A673 (cell line): Measurements from ENCODE around the gene CD93. TPM values are rescaled to one million over a fixed set of nuclear protein-coding genes. Genes with fewer than 3 reads are reported as not detected.

Source experiments
- BruUV-seq: library from RNA; stranded (reverse); fragments of 400-500 nt; replicated peaks from 2 replicates; lab custom pipeline; 2021; lab: Mats Ljungman, UMichigan
- CTCF ChIA-PET: fragments of 300-600 bp; sonication (Branson Sonifier 250); formaldehyde crosslinking; loops from one replicate; lab custom pipeline; 2022; ENCODE audit warnings: antibody characterized with exemption; lab: Charles Lee
- POLR2A ChIA-PET: fragments of 300-600 bp; sonication (Branson Sonifier 250); formaldehyde crosslinking; loops from one replicate; lab custom pipeline; 2022; ENCODE audit warnings: antibody characterized with exemption; ENCODE audit not compliant: low non-redundant PET; lab: Charles Lee
- DNase-seq: peaks from one replicate; pipeline ENCODE4 v3.0.0-alpha.2; 2015; ENCODE audit warnings: low spot score
- H3K27ac ChIP-seq: fragments of 200-600 bp; sonication (generic); 2 replicates; pipeline ENCODE4 v1.5.1; 2016; ENCODE audit warnings: mixed run types, low read depth, mild to moderate bottlenecking, mixed read lengths, antibody characterized with exemption, low read length; ENCODE audit not compliant: poor library complexity, severe bottlenecking
- H3K27me3 ChIP-seq: fragments of 200-600 bp; sonication (generic); replicated peaks from 2 replicates; pipeline ENCODE4 v1.6.1; 2017; ENCODE audit warnings: mixed run types, low read depth, mild to moderate bottlenecking, mixed read lengths, antibody characterized with exemption, low read length; ENCODE audit not compliant: insufficient read depth, poor library complexity
- H3K36me3 ChIP-seq: fragments of 200-600 bp; sonication (generic); 2 replicates; pipeline ENCODE4 v1.6.1; 2016; ENCODE audit warnings: mixed run types, mild to moderate bottlenecking, mixed read lengths, antibody characterized with exemption, low read length; ENCODE audit not compliant: insufficient read depth, poor library complexity, severe bottlenecking
- H3K4me1 ChIP-seq: fragments of 200-600 bp; sonication (generic); 2 replicates; pipeline ENCODE4 v1.6.1; 2017; ENCODE audit warnings: mixed run types, mild to moderate bottlenecking, mixed read lengths, antibody characterized with exemption, low read length; ENCODE audit not compliant: insufficient read depth, poor library complexity, severe bottlenecking
- H3K4me3 ChIP-seq: fragments of 200-600 bp; sonication (generic); 2 replicates; pipeline ENCODE4 v1.5.1; 2016; ENCODE audit warnings: low read depth, mixed run types, mild to moderate bottlenecking, mixed read lengths, low read length; ENCODE audit not compliant: poor library complexity, severe bottlenecking
- H3K9me3 ChIP-seq: fragments of 200-600 bp; sonication (generic); 2 replicates; pipeline ENCODE4 v1.6.1; 2016; ENCODE audit warnings: mixed run types, low read depth, mild to moderate bottlenecking, mixed read lengths, antibody characterized with exemption, low read length; ENCODE audit not compliant: poor library complexity, severe bottlenecking
- CTCF ChIP-seq: fragments of 300-800, 200-600 bp; sonication (generic); conservative IDR thresholded peaks from 2 replicates; pipeline ENCODE4 v1.5.1; 2017; ENCODE audit warnings: low read depth, mild to moderate bottlenecking, antibody characterized with exemption, low read length, moderate library complexity, mixed read lengths
- EZH2 ChIP-seq: fragments of 200-600 bp; sonication (generic); IDR thresholded peaks from 2 replicates; pipeline ENCODE4 v1.6.1; 2017; ENCODE audit warnings: borderline replicate concordance, low read depth, mild to moderate bottlenecking, mixed read lengths, antibody characterized with exemption, low read length; ENCODE audit not compliant: poor library complexity, severe bottlenecking
- intact Hi-C: fragments of 100-400 bp; cut with micrococcal nuclease; formaldehyde crosslinking; loops from one replicate; pipeline ENCODE4 v1.10.0; 2022; ENCODE audit not compliant: unreplicated experiment
- total RNA-seq: library from RNA; stranded (reverse); gene quantifications from 2 replicates; pipeline ENCODE4 v1.2.3, GENCODE V29; 2021

CD93 gene
- total RNA-seq, 1 experiment from 2014 or later = 0.06 TPM

GRCh38 chr20:23039136-23039875 lies 46.8 kb downstream of the CD93 start:
- TF ChIP-seq CTCF (no peak), EZH2 (no peak)
- CTCF ChIA-PET = no interaction called here
- peaks cover 74% of the 10 kb centered on the region for H3K27me3 ChIP-seq
- intact Hi-C loops = no loop called here
- H3K27ac ChIP-seq = no peak overlapping the region
- H3K36me3 ChIP-seq = no peaks in the 10 kb centered on the region
- no peaks in the 10 kb centered on the region for H3K4me1 ChIP-seq
- DNase-seq = no peak
- H3K9me3 ChIP-seq = no peaks in the 10 kb centered on the region
- no TSS peak for BruUV-seq
- POLR2A ChIA-PET = no interaction called here
- no peak overlapping the region for H3K4me3 ChIP-seq

GRCh38 chr20:23037017-23037481 lies 49.1 kb downstream of the CD93 start:
- no peak overlapping the region for H3K27ac ChIP-seq
- H3K4me3 ChIP-seq = no peak overlapping the region
- ChIA-PET CTCF (no interaction called here), POLR2A (no interaction called here)
- DNase-seq = no peak
- BruUV-seq = no TSS peak
- TF ChIP-seq CTCF (no peak), EZH2 (no peak)
- no peaks in the 10 kb centered on the region for H3K4me1 ChIP-seq
- intact Hi-C loops = no loop called here
- peaks cover 62% of the 10 kb centered on the region for H3K27me3 ChIP-seq
- H3K36me3 ChIP-seq = no peaks in the 10 kb centered on the region
- no peaks in the 10 kb centered on the region for H3K9me3 ChIP-seq

GRCh38 chr20:23036371-23036770 lies 49.8 kb downstream of the CD93 start:
- Histone ChIP-seq H3K4me1 (no peaks in the 10 kb centered on the region), H3K9me3 (no peaks in the 10 kb centered on the region), H3K27ac (no peak overlapping the region), H3K4me3 (no peak overlapping the region), H3K27me3 (peaks cover 55% of the 10 kb centered on the region), H3K36me3 (no peaks in the 10 kb centered on the region)
- BruUV-seq = no TSS peak
- POLR2A ChIA-PET = no interaction called here
- intact Hi-C loops = no loop called here
- TF ChIP-seq CTCF = no peak
- TF ChIP-seq EZH2 = no peak
- no peak for DNase-seq
- CTCF ChIA-PET = no interaction called here
